ENCODE data around the gene NLRX1.
"Not testable (repeated sequence)": the region's sequence is repeated elsewhere in the genome, so short reads cannot be mapped to it uniquely, and the experiment has no call there.

NLRX1 gene

DNA sequence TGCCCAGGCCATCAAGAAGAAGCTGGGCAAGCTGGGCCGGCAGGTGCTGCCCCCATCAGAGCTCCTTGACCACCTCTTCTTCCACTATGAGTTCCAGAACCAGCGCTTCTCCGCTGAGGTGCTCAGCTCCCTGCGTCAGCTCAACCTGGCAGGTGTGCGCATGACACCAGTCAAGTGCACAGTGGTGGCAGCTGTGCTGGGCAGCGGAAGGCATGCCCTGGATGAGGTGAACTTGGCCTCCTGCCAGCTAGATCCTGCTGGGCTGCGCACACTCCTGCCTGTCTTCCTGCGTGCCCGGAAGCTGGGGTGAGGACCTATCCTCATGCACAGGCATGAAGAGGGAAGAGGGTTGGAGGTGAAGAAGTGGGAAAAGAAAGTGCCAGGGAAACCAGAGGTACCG lies 11.5 kb downstream of the NLRX1 start:
- no peak overlapping the region for H3K27ac ChIP-seq (replicated peaks; ENCODE audit: low read length)
- peak overlapping the region in 1 of 2 donors; percentile 54 for H3K4me3 ChIP-seq (ENCODE audit: low read length in 2 of 2)
- H4K8ac ChIP-seq (ENCODE audit: low read depth, low read length): no peak overlapping the region
- no peak overlapping the region for H3K9ac ChIP-seq (ENCODE audit: low read depth, low read length, poor library complexity)
- H3K79me1 ChIP-seq (ENCODE audit: low read depth, low read length): no peaks in the 10 kb centered on the region
- no peak for DNase-seq (ENCODE audit: low spot score)
- peaks cover 0 to 8% of the 10 kb centered on the region in 2 donors for H3K36me3 ChIP-seq (replicated peaks in 1 of 2; ENCODE audit: control insufficient read depth in 2 of 2, insufficient read depth in 2 of 2, low read length in 2 of 2)
- peaks cover 0 to 11% (median 0%) of the 10 kb centered on the region in 3 experiments for H3K27me3 ChIP-seq (ENCODE audit: control insufficient read depth in 3 of 3, insufficient read depth in 3 of 3, low read depth in 1 of 3, low read length in 3 of 3)
- H2BK120ac ChIP-seq (ENCODE audit: low read depth, low read length): no peak overlapping the region
- H3K23ac ChIP-seq (ENCODE audit: low read depth, low read length, poor library complexity): no peak overlapping the region
- H2BK5ac ChIP-seq (ENCODE audit: low read length): no peak overlapping the region
- H2AK5ac ChIP-seq (ENCODE audit: low read depth, low read length): no peak overlapping the region
- no CpG with 5 or more reads among the region's 10 CpGs for WGBS, 2 donors (ENCODE audit: extremely low coverage in 2 of 2, insufficient read length in 2 of 2, insufficient replicate concordance in 1 of 2)
- no peak overlapping the region for H3K14ac ChIP-seq (ENCODE audit: low read length)
- H3K4me2 ChIP-seq (ENCODE audit: insufficient read depth, low read length, poor library complexity, severe bottlenecking): no peak overlapping the region
- no peak overlapping the region for H2AFZ ChIP-seq (ENCODE audit: low read length)
- H3K18ac ChIP-seq (ENCODE audit: low read length): no peak overlapping the region
- H2BK15ac ChIP-seq (ENCODE audit: low read length): no peak overlapping the region
- no peak overlapping the region for H2BK12ac ChIP-seq (ENCODE audit: low read length)
- H3K9me3 ChIP-seq (replicated peaks in 1 of 2; ENCODE audit: control insufficient read depth in 2 of 2, insufficient read depth in 1 of 2, low read depth in 1 of 2, low read length in 2 of 2): no peaks in the 10 kb centered on the region
- peaks cover 0 to 10% of the 10 kb centered on the region in 2 donors for H3K4me1 ChIP-seq (ENCODE audit: control insufficient read depth in 2 of 2, insufficient read depth in 1 of 2, low read depth in 1 of 2, low read length in 2 of 2)
- H3K4ac ChIP-seq (ENCODE audit: low read length): no peak overlapping the region
- H4K91ac ChIP-seq (ENCODE audit: low read depth, low read length, poor library complexity): no peak overlapping the region

DNA sequence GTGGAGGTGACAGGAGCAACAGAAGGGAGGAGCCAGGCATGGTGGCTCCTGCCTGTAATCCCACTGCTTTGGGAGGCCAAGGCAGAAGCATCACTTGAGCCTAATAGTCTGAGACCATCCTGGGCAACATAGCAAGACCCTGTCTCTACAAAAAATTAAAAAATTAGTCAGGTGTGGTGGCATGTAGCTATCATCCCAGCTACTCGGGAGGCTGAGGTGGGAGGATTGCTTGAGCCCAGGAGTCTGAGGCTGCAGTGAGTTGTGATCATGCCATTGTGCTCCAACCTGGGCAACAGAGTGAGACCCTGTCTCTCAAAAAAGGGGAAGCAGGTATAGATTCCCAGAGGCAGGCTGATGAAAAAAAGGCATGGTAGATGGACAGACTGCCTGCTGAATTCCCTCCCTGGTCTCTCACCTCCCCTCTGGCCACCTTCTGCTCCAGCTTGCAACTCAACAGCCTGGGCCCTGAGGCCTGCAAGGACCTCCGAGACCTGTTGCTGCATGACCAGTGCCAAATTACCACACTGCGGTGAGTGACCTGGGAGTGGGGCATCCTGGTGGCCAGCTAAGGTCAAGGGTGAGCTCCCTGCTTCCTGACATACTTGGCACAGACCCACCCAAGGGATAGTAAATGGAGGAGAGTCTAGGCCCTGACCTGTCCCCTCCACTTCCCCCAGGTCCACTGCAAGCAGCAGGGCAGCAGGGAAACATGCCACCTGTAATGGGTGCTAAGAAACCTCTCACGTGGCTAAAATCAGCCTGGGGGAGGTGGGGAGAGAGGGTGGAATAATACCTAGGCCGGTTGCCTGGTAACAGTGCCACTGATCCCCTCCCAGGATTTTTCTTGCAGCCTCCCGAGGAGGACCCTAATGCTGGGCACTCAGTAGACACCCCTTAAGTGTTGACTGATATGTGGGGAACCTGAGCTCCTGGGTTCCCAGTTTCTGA lies 12.5 kb downstream of the NLRX1 start:
- no peak for DNase-seq (ENCODE audit: low spot score)
- Histone ChIP-seq H2BK5ac (ENCODE audit: low read length) (no peak overlapping the region), H3K36me3 (replicated peaks in 1 of 2; ENCODE audit: control insufficient read depth in 2 of 2, insufficient read depth in 2 of 2, low read length in 2 of 2) (peaks cover 0 to 7% of the 10 kb centered on the region in 2 donors), H3K4me1 (ENCODE audit: control insufficient read depth in 2 of 2, insufficient read depth in 1 of 2, low read depth in 1 of 2, low read length in 2 of 2) (peaks cover 5 to 10% of the 10 kb centered on the region in 2 donors), H3K27ac (replicated peaks; ENCODE audit: low read length) (no peak overlapping the region), H3K18ac (ENCODE audit: low read length) (no peak overlapping the region), H4K91ac (ENCODE audit: low read depth, low read length, poor library complexity) (no peak overlapping the region), H2BK120ac (ENCODE audit: low read depth, low read length) (no peak overlapping the region), H3K23ac (ENCODE audit: low read depth, low read length, poor library complexity) (no peak overlapping the region), H4K8ac (ENCODE audit: low read depth, low read length) (no peak overlapping the region), H3K9ac (ENCODE audit: low read depth, low read length, poor library complexity) (peak overlapping the region; percentile 34), H3K14ac (ENCODE audit: low read length) (no peak overlapping the region), H2BK12ac (ENCODE audit: low read length) (no peak overlapping the region), H3K4ac (ENCODE audit: low read length) (no peak overlapping the region), H3K4me3 (ENCODE audit: low read length in 2 of 2) (no peak overlapping the region), H3K79me1 (ENCODE audit: low read depth, low read length) (no peaks in the 10 kb centered on the region), H3K4me2 (ENCODE audit: insufficient read depth, low read length, poor library complexity, severe bottlenecking) (no peak overlapping the region), H3K27me3 (ENCODE audit: control insufficient read depth in 3 of 3, insufficient read depth in 3 of 3, low read depth in 1 of 3, low read length in 3 of 3) (peaks cover 0 to 16% (median 0%) of the 10 kb centered on the region in 3 experiments), H2AK5ac (ENCODE audit: low read depth, low read length) (peak overlapping the region; percentile 19), H2AFZ (ENCODE audit: low read length) (no peak overlapping the region), H2BK15ac (ENCODE audit: low read length) (no peak overlapping the region), H3K9me3 (replicated peaks in 1 of 2; ENCODE audit: control insufficient read depth in 2 of 2, insufficient read depth in 1 of 2, low read depth in 1 of 2, low read length in 2 of 2) (no peaks in the 10 kb centered on the region)
- WGBS, 2 donors (ENCODE audit: extremely low coverage in 2 of 2, insufficient read length in 2 of 2, insufficient replicate concordance in 1 of 2): no CpG with 5 or more reads among the region's 6 CpGs

DNA sequence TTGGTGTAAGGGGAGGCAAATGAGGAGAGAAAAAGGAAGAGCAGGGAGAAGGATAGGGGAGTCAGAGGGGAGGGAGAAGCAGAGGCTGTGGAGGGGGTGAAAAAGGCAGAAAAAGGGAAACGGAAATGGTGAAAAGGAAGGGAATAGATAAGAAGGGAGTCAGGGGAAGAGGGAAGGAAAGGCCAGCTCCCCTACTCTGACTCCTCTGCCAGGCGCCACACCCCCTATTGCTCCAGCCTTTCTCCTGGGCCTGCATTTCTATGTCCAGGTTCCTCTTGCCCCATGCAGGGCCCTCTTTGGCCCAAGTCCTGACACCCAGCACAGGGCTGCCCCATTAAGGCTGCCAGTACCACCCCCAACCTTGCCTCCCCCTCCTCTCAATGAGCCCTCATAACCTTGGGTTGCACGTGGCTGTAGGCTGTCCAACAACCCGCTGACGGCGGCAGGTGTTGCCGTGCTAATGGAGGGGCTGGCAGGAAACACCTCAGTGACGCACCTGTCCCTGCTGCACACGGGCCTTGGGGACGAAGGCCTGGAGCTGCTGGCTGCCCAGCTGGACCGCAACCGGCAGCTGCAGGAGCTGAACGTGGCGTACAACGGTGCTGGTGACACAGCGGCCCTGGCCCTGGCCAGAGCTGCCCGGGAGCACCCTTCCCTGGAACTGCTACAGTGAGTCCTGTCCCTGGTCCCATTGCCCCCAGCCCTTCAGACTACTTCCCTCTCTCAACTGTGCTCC lies 13.3 kb downstream of the NLRX1 start:
- no peak overlapping the region for H2AK5ac ChIP-seq (ENCODE audit: low read depth, low read length)

DNA sequence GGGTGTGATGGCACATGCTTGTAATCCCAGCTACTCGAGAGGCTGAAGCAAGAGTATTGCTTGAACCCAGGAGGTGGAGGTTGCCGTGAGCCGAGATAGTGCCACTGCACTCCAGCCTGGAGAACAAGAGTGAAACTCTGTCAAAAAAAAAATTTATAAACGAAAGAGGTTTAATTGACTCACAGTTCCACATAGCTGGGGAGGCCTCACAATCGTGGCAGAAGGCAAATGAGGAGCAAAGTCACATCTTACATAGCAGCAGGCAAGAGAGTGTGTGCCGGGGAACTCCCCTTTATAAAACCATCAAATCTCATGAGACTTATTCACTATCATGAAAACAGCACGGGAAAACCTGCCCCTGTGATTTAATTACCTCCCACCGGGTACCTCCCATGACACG lies 15.9 kb downstream of the NLRX1 start:
- H3K4me3 ChIP-seq (ENCODE audit: low read length in 2 of 2); H2BK5ac ChIP-seq (ENCODE audit: low read length): not testable (repeated sequence)

More for the DNA sequence above, 13.3 kb downstream of the NLRX1 start:
- Histone ChIP-seq H2AFZ (ENCODE audit: low read length) (no peak overlapping the region), H3K9me3 (replicated peaks in 1 of 2; ENCODE audit: control insufficient read depth in 2 of 2, insufficient read depth in 1 of 2, low read depth in 1 of 2, low read length in 2 of 2) (no peaks in the 10 kb centered on the region), H4K91ac (ENCODE audit: low read depth, low read length, poor library complexity) (no peak overlapping the region), H2BK12ac (ENCODE audit: low read length) (no peak overlapping the region), H3K36me3 (replicated peaks in 1 of 2; ENCODE audit: control insufficient read depth in 2 of 2, insufficient read depth in 2 of 2, low read length in 2 of 2) (peaks cover 0 to 7% of the 10 kb centered on the region in 2 donors), H2BK5ac (ENCODE audit: low read length) (no peak overlapping the region), H3K23ac (ENCODE audit: low read depth, low read length, poor library complexity) (peak overlapping the region; percentile 50), H3K4me1 (ENCODE audit: control insufficient read depth in 2 of 2, insufficient read depth in 1 of 2, low read depth in 1 of 2, low read length in 2 of 2) (peaks cover 6 to 10% of the 10 kb centered on the region in 2 donors), H3K18ac (ENCODE audit: low read length) (no peak overlapping the region), H3K9ac (ENCODE audit: low read depth, low read length, poor library complexity) (no peak overlapping the region), H3K27me3 (ENCODE audit: control insufficient read depth in 3 of 3, insufficient read depth in 3 of 3, low read depth in 1 of 3, low read length in 3 of 3) (peaks cover 0 to 20% (median 0%) of the 10 kb centered on the region in 3 experiments), H2BK120ac (ENCODE audit: low read depth, low read length) (no peak overlapping the region), H3K27ac (replicated peaks; ENCODE audit: low read length) (no peak overlapping the region), H3K4ac (ENCODE audit: low read length) (no peak overlapping the region), H3K4me3 (ENCODE audit: low read length in 2 of 2) (peak overlapping the region in 1 of 2 donors; percentile 51), H4K8ac (ENCODE audit: low read depth, low read length) (no peak overlapping the region), H2BK15ac (ENCODE audit: low read length) (no peak overlapping the region), H3K14ac (ENCODE audit: low read length) (no peak overlapping the region), H3K79me1 (ENCODE audit: low read depth, low read length) (no peaks in the 10 kb centered on the region), H3K4me2 (ENCODE audit: insufficient read depth, low read length, poor library complexity, severe bottlenecking) (no peak overlapping the region)
- WGBS, 2 donors (ENCODE audit: extremely low coverage in 2 of 2, insufficient read length in 2 of 2, insufficient replicate concordance in 1 of 2): 100% methylated on average over 1 of the region's 17 CpGs; no CpG with 5 or more reads in 1 of the 2 donors
- DNase-seq (ENCODE audit: low spot score): no peak

More for the DNA sequence above, 15.9 kb downstream of the NLRX1 start:
- H4K8ac ChIP-seq (ENCODE audit: low read depth, low read length); H3K4me2 ChIP-seq (ENCODE audit: insufficient read depth, low read length, poor library complexity, severe bottlenecking); H3K79me1 ChIP-seq (ENCODE audit: low read depth, low read length); H4K91ac ChIP-seq (ENCODE audit: low read depth, low read length, poor library complexity); H3K36me3 ChIP-seq (replicated peaks in 1 of 2; ENCODE audit: control insufficient read depth in 2 of 2, insufficient read depth in 2 of 2, low read length in 2 of 2); H3K4ac ChIP-seq (ENCODE audit: low read length); H2AFZ ChIP-seq (ENCODE audit: low read length); H3K4me1 ChIP-seq (ENCODE audit: control insufficient read depth in 2 of 2, insufficient read depth in 1 of 2, low read depth in 1 of 2, low read length in 2 of 2); H3K9ac ChIP-seq (ENCODE audit: low read depth, low read length, poor library complexity); H3K18ac ChIP-seq (ENCODE audit: low read length); H3K23ac ChIP-seq (ENCODE audit: low read depth, low read length, poor library complexity); H2BK12ac ChIP-seq (ENCODE audit: low read length); H2BK120ac ChIP-seq (ENCODE audit: low read depth, low read length); H3K9me3 ChIP-seq (replicated peaks in 1 of 2; ENCODE audit: control insufficient read depth in 2 of 2, insufficient read depth in 1 of 2, low read depth in 1 of 2, low read length in 2 of 2); H3K27ac ChIP-seq (replicated peaks; ENCODE audit: low read length); H3K14ac ChIP-seq (ENCODE audit: low read length); H2AK5ac ChIP-seq (ENCODE audit: low read depth, low read length); DNase-seq (ENCODE audit: low spot score); H2BK15ac ChIP-seq (ENCODE audit: low read length): not testable (repeated sequence)
- peaks cover 0 to 36% (median 0%) of the 10 kb centered on the region in 3 experiments for H3K27me3 ChIP-seq (ENCODE audit: control insufficient read depth in 3 of 3, insufficient read depth in 3 of 3, low read depth in 1 of 3, low read length in 3 of 3)
- WGBS, 2 donors (ENCODE audit: extremely low coverage in 2 of 2, insufficient read length in 2 of 2, insufficient replicate concordance in 1 of 2): no CpG with 5 or more reads among the region's 9 CpGs
